Chondrocyte (in vitro differentiated cells): ENCODE measurements around the gene SLC16A8. TPM values are rescaled to one million over a fixed set of nuclear protein-coding genes. Genes with fewer than 3 reads are reported as not detected.

Source experiments
- DNase-seq: peaks from one replicate; pipeline ENCODE4 v3.0.0; 2021; ENCODE audit warnings: mixed read lengths, low spot score
- H3K27ac Mint-ChIP-seq: one replicate; pipeline ENCODE4 v1.8.0; 2021; ENCODE audit warnings: mild to moderate bottlenecking, moderate library complexity, mixed read lengths; ENCODE audit not compliant: unreplicated experiment
- H3K27me3 Mint-ChIP-seq: 2 replicates; pipeline ENCODE4 v1.8.0; 2021; ENCODE audit warnings: low read depth, mixed read lengths
- H3K36me3 Mint-ChIP-seq: 2 replicates; pipeline ENCODE4 v1.8.0; 2021; ENCODE audit warnings: low read depth, mixed read lengths
- H3K4me1 Mint-ChIP-seq: 2 replicates; pipeline ENCODE4 v1.8.0; 2021; ENCODE audit warnings: low read depth, mild to moderate bottlenecking, mixed read lengths
- H3K4me3 Mint-ChIP-seq: one replicate; pipeline ENCODE4 v1.8.0; 2021; ENCODE audit warnings: mild to moderate bottlenecking, moderate library complexity, mixed read lengths; ENCODE audit not compliant: unreplicated experiment
- H3K9me3 Mint-ChIP-seq: 2 replicates; pipeline ENCODE4 v1.8.0; 2021; ENCODE audit warnings: low read depth, mixed read lengths
- total RNA-seq: library from RNA; stranded (reverse); gene quantifications from 3 replicates; pipeline ENCODE4 v1.2.1, GENCODE V29; 2021
- TF ChIP-seq, protein P1 (sequence below): fragments of 200-600 bp; sonication (generic); IDR thresholded peaks from 2 replicates; pipeline ENCODE4 v1.5.0; 2021; ENCODE audit warnings: antibody characterized with exemption, mild to moderate bottlenecking, moderate library complexity

The SLC16A8 gene
- total RNA-seq, 1 donor from 2014 or later, result 0.50 TPM

- TF ChIP-seq, protein P1, sequence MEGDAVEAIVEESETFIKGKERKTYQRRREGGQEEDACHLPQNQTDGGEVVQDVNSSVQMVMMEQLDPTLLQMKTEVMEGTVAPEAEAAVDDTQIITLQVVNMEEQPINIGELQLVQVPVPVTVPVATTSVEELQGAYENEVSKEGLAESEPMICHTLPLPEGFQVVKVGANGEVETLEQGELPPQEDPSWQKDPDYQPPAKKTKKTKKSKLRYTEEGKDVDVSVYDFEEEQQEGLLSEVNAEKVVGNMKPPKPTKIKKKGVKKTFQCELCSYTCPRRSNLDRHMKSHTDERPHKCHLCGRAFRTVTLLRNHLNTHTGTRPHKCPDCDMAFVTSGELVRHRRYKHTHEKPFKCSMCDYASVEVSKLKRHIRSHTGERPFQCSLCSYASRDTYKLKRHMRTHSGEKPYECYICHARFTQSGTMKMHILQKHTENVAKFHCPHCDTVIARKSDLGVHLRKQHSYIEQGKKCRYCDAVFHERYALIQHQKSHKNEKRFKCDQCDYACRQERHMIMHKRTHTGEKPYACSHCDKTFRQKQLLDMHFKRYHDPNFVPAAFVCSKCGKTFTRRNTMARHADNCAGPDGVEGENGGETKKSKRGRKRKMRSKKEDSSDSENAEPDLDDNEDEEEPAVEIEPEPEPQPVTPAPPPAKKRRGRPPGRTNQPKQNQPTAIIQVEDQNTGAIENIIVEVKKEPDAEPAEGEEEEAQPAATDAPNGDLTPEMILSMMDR, result no peak
- H3K4me1 Mint-ChIP-seq, result peaks cover 3% of the 10 kb centered on the region
- H3K9me3 Mint-ChIP-seq, result no peaks in the 10 kb centered on the region
- no peaks in the 10 kb centered on the region for H3K36me3 Mint-ChIP-seq
- DNase-seq, result no peak
- no peak overlapping the region for H3K27ac Mint-ChIP-seq
- peaks cover 9% of the 10 kb centered on the region for H3K27me3 Mint-ChIP-seq
- H3K4me3 Mint-ChIP-seq, result no peak overlapping the region
These were observed 55.4 kb downstream of the SLC16A8 start for GRCh38 chr22:38028344-38029130.

Other genes starting within 250 kb of the SLC16A8 start
- 17.6 to 17.8 TPM (median 17.7 TPM) in 3 replicates for gene ANKRD54, start 239.8 kb downstream of the SLC16A8 start, total RNA-seq
- gene EIF3L, start 234.8 kb downstream of the SLC16A8 start, total RNA-seq, result 312 to 325 TPM (median 323 TPM) in 3 replicates
- gene MICALL1, start 177.9 kb downstream of the SLC16A8 start, total RNA-seq, result 50.3 to 65.5 TPM (median 58.6 TPM) in 3 replicates
- not detected in 3 replicates for gene C22orf23, start 130.6 kb downstream of the SLC16A8 start, total RNA-seq
- gene POLR2F, start 130.5 kb downstream of the SLC16A8 start, total RNA-seq, result 63.0 to 72.6 TPM (median 67.5 TPM) in 3 replicates
- gene SOX10, start 99.6 kb downstream of the SLC16A8 start, total RNA-seq, result not detected in 3 replicates
- gene PICK1, start 26.8 kb downstream of the SLC16A8 start, total RNA-seq, result 13.5 to 22.6 TPM (median 19.1 TPM) in 3 replicates
- 0.21 to 0.42 TPM in 2 of 3 replicates, not detected in the other for gene BAIAP2L2, start 26.5 kb upstream of the SLC16A8 start, total RNA-seq
- 16.3 to 30.2 TPM (median 21.0 TPM) in 3 replicates for gene PLA2G6, start 97.6 kb upstream of the SLC16A8 start, total RNA-seq
- 1.7 to 9.9 TPM (median 8.5 TPM) in 3 replicates for gene MAFF, start 117.8 kb upstream of the SLC16A8 start, total RNA-seq
- gene TMEM184B, start 188.8 kb upstream of the SLC16A8 start, total RNA-seq, result 117 to 121 TPM (median 121 TPM) in 3 replicates
- gene CSNK1E, start 233.2 kb upstream of the SLC16A8 start, total RNA-seq, result 126 to 132 TPM (median 129 TPM) in 3 replicates